ENCODE data around the gene SORBS1. TPM values are rescaled to one million over a fixed set of nuclear protein-coding genes. Genes with fewer than 3 reads are reported as not detected.

Gene SORBS1
- total RNA-seq, 2 experiments from 2014 or later, result 0.56 to 0.74 TPM

GRCh38 chr10:95328013-95328412 is 233.2 kb downstream of the SORBS1 start:
- peaks cover 9% of the 10 kb centered on the region for H3K27me3 Mint-ChIP-seq
- no peak for DNase-seq
- H3K9me3 Mint-ChIP-seq, result no peaks in the 10 kb centered on the region
- POLR2A ChIA-PET, result no interaction called here
- no peak overlapping the region for H3K27ac Mint-ChIP-seq
- H3K36me3 Mint-ChIP-seq (ENCODE audit: low read depth), result no peaks in the 10 kb centered on the region
- no peak overlapping the region for H3K4me3 Mint-ChIP-seq
- no peaks in the 10 kb centered on the region for H3K4me1 Mint-ChIP-seq
- CTCF ChIA-PET, result interaction anchor here (1.0 kb wide), 2 partner anchors 8 to 10 kb away, joined by 3 to 4 read pairs; no protein-coding TSS in a partner anchor

- POLR2A ChIA-PET, result no interaction called here
- CTCF ChIA-PET, result interaction anchor here (1.0 kb wide), 1 partner anchor 9 kb away, joined by 4 read pairs; no protein-coding TSS in a partner anchor
These were observed 233.8 kb downstream of the SORBS1 start for GRCh38 chr10:95327367-95327766.

GRCh38 chr10:95326396-95326795 is 234.8 kb downstream of the SORBS1 start:
- Mint-ChIP-seq H3K4me1 (no peaks in the 10 kb centered on the region), H3K4me3 (no peak overlapping the region), H3K27me3 (peaks cover 9% of the 10 kb centered on the region), H3K9me3 (no peaks in the 10 kb centered on the region), H3K27ac (no peak overlapping the region), H3K36me3 (ENCODE audit: low read depth) (no peaks in the 10 kb centered on the region)
- no peak for DNase-seq
- ChIA-PET POLR2A (no interaction called here), CTCF (no interaction called here)

More at GRCh38 chr10:95327367-95327766, 233.8 kb downstream of the SORBS1 start:
- Mint-ChIP-seq H3K4me3 (no peak overlapping the region), H3K4me1 (no peaks in the 10 kb centered on the region), H3K36me3 (ENCODE audit: low read depth) (no peaks in the 10 kb centered on the region), H3K27ac (no peak overlapping the region), H3K9me3 (no peaks in the 10 kb centered on the region), H3K27me3 (peaks cover 9% of the 10 kb centered on the region)
- no peak for DNase-seq

- Mint-ChIP-seq H3K4me1 (no peaks in the 10 kb centered on the region), H3K9me3 (no peaks in the 10 kb centered on the region), H3K36me3 (ENCODE audit: low read depth) (no peaks in the 10 kb centered on the region), H3K4me3 (no peak overlapping the region), H3K27me3 (peaks cover 11% of the 10 kb centered on the region), H3K27ac (no peak overlapping the region)
- ChIA-PET CTCF (no interaction called here), POLR2A (no interaction called here)
- DNase-seq, result no peak
These were observed 235.3 kb downstream of the SORBS1 start for GRCh38 chr10:95325863-95326262.

- DNase-seq, result no peak
- peaks cover 8% of the 10 kb centered on the region for H3K27me3 Mint-ChIP-seq
- H3K4me1 Mint-ChIP-seq, result no peaks in the 10 kb centered on the region
- ChIA-PET CTCF (interaction anchor here (0.6 kb wide), 1 partner anchor 81 kb away, joined by 5 read pairs; no protein-coding TSS in a partner anchor), POLR2A (no interaction called here)
- no peak overlapping the region for H3K27ac Mint-ChIP-seq
- H3K36me3 Mint-ChIP-seq (ENCODE audit: low read depth), result no peaks in the 10 kb centered on the region
- no peaks in the 10 kb centered on the region for H3K9me3 Mint-ChIP-seq
- H3K4me3 Mint-ChIP-seq, result no peak overlapping the region
These were observed 236.5 kb downstream of the SORBS1 start for GRCh38 chr10:95324436-95325268.

- no peaks in the 10 kb centered on the region for H3K9me3 Mint-ChIP-seq
- peaks cover 6% of the 10 kb centered on the region for H3K27me3 Mint-ChIP-seq
- H3K4me3 Mint-ChIP-seq, result no peak overlapping the region
- H3K27ac Mint-ChIP-seq, result no peak overlapping the region
- H3K4me1 Mint-ChIP-seq, result no peaks in the 10 kb centered on the region
- POLR2A ChIA-PET, result no interaction called here
- CTCF ChIA-PET, result no interaction called here
- no peak for DNase-seq
- H3K36me3 Mint-ChIP-seq (ENCODE audit: low read depth), result no peaks in the 10 kb centered on the region
These were observed 239.4 kb downstream of the SORBS1 start for GRCh38 chr10:95321554-95322301.

GRCh38 chr10:95319239-95319638 is 241.9 kb downstream of the SORBS1 start:
- Mint-ChIP-seq H3K4me3 (no peak overlapping the region), H3K9me3 (no peaks in the 10 kb centered on the region), H3K36me3 (ENCODE audit: low read depth) (no peaks in the 10 kb centered on the region), H3K4me1 (no peaks in the 10 kb centered on the region), H3K27me3 (peaks cover 5% of the 10 kb centered on the region), H3K27ac (no peak overlapping the region)
- no peak for DNase-seq
- ChIA-PET POLR2A (no interaction called here), CTCF (interaction anchor here (1.2 kb wide), 1 partner anchor 37 kb away, joined by 3 read pairs; no protein-coding TSS in a partner anchor)

- Mint-ChIP-seq H3K9me3 (no peaks in the 10 kb centered on the region), H3K36me3 (ENCODE audit: low read depth) (no peaks in the 10 kb centered on the region), H3K27ac (no peak overlapping the region), H3K4me1 (peaks cover 4% of the 10 kb centered on the region), H3K4me3 (no peak overlapping the region), H3K27me3 (peaks cover 12% of the 10 kb centered on the region)
- POLR2A ChIA-PET, result no interaction called here
- CTCF ChIA-PET, result no interaction called here
- DNase-seq, result no peak
These were observed 245.7 kb downstream of the SORBS1 start for GRCh38 chr10:95315509-95315908.

- H3K36me3 Mint-ChIP-seq (ENCODE audit: low read depth), result peaks cover 4% of the 10 kb centered on the region
- no peaks in the 10 kb centered on the region for H3K9me3 Mint-ChIP-seq
- no peak overlapping the region for H3K4me3 Mint-ChIP-seq
- peaks cover 15% of the 10 kb centered on the region for H3K4me1 Mint-ChIP-seq
- ChIA-PET POLR2A (no interaction called here), CTCF (no interaction called here)
- H3K27me3 Mint-ChIP-seq, result peaks cover 12% of the 10 kb centered on the region
- no peak for DNase-seq
- H3K27ac Mint-ChIP-seq, result no peak overlapping the region
These were observed 246.8 kb downstream of the SORBS1 start for GRCh38 chr10:95314192-95314918.

- no peak overlapping the region for H3K27ac Mint-ChIP-seq
- H3K27me3 Mint-ChIP-seq, result peaks cover 12% of the 10 kb centered on the region
- DNase-seq, result no peak
- H3K4me1 Mint-ChIP-seq, result peaks cover 23% of the 10 kb centered on the region
- ChIA-PET POLR2A (no interaction called here), CTCF (interaction anchor here (1.0 to 1.1 kb wide), 2 partner anchors 66 to 70 kb away, joined by 3 read pairs; no protein-coding TSS in a partner anchor)
- H3K4me3 Mint-ChIP-seq, result no peak overlapping the region
- H3K9me3 Mint-ChIP-seq, result no peaks in the 10 kb centered on the region
- peaks cover 4% of the 10 kb centered on the region for H3K36me3 Mint-ChIP-seq (ENCODE audit: low read depth)
These were observed 248.1 kb downstream of the SORBS1 start for GRCh38 chr10:95312986-95313495.

GRCh38 chr10:95312257-95312656 is 248.9 kb downstream of the SORBS1 start:
- DNase-seq, result no peak
- no peaks in the 10 kb centered on the region for H3K9me3 Mint-ChIP-seq
- peaks cover 4% of the 10 kb centered on the region for H3K36me3 Mint-ChIP-seq (ENCODE audit: low read depth)
- peaks cover 13% of the 10 kb centered on the region for H3K27me3 Mint-ChIP-seq
- POLR2A ChIA-PET, result no interaction called here
- no peak overlapping the region for H3K4me3 Mint-ChIP-seq
- no peak overlapping the region for H3K27ac Mint-ChIP-seq
- CTCF ChIA-PET, result interaction anchor here (1.0 to 1.1 kb wide), 2 partner anchors 65 to 69 kb away, joined by 3 read pairs; no protein-coding TSS in a partner anchor
- H3K4me1 Mint-ChIP-seq, result peaks cover 23% of the 10 kb centered on the region

GRCh38 chr10:95309958-95310357 is 251.2 kb downstream of the SORBS1 start:
- POLR2A ChIA-PET, result no interaction called here
- Mint-ChIP-seq H3K36me3 (ENCODE audit: low read depth) (peaks cover 4% of the 10 kb centered on the region), H3K27me3 (peaks cover 22% of the 10 kb centered on the region), H3K4me3 (no peak overlapping the region), H3K9me3 (no peaks in the 10 kb centered on the region), H3K4me1 (peaks cover 23% of the 10 kb centered on the region), H3K27ac (peak overlapping the region; percentile 86)
- no peak for DNase-seq
- CTCF ChIA-PET, result no interaction called here

Measured in activated CD4-positive, alpha-beta T cell treated with anti-CD3 and anti-CD28 coated beads, Interleukin-2, amount 10 ng/mL, durations not matched to agents 7 days and 5 days (primary cell).